Measurements from ENCODE around the gene SMIM7. TPM values are rescaled to one million over a fixed set of nuclear protein-coding genes. Genes with fewer than 3 reads are reported as not detected.

The SMIM7 gene
- total and polyA plus RNA-seq, 2 of the 13 experiments (the other 11 are each of a cell fraction or from before 2014, with no cell fraction given): 55.7 to 74.9 TPM

GRCh38 chr19:16654140-16654539 is 5.8 kb downstream of the SMIM7 start (continued):
- TF ChIP-seq PRDM4 (CRISPR knock-in tag; IDR thresholded peaks at IDR 0.05; ENCODE audit: borderline replicate concordance) (no peak), RAD21 (CRISPR knock-in tag; IDR thresholded peaks at IDR 0.05) (no peak), ZNF816 (CRISPR knock-in tag; IDR thresholded peaks at IDR 0.05; ENCODE audit: borderline replicate concordance) (no peak)
- TF ChIP-seq, protein P1, sequence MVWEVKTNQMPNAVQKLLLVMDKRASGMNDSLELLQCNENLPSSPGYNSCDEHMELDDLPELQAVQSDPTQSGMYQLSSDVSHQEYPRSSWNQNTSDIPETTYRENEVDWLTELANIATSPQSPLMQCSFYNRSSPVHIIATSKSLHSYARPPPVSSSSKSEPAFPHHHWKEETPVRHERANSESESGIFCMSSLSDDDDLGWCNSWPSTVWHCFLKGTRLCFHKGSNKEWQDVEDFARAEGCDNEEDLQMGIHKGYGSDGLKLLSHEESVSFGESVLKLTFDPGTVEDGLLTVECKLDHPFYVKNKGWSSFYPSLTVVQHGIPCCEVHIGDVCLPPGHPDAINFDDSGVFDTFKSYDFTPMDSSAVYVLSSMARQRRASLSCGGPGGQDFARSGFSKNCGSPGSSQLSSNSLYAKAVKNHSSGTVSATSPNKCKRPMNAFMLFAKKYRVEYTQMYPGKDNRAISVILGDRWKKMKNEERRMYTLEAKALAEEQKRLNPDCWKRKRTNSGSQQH (CRISPR knock-in tag; IDR thresholded peaks at IDR 0.05; ENCODE audit: low read depth): no peak

DNA sequence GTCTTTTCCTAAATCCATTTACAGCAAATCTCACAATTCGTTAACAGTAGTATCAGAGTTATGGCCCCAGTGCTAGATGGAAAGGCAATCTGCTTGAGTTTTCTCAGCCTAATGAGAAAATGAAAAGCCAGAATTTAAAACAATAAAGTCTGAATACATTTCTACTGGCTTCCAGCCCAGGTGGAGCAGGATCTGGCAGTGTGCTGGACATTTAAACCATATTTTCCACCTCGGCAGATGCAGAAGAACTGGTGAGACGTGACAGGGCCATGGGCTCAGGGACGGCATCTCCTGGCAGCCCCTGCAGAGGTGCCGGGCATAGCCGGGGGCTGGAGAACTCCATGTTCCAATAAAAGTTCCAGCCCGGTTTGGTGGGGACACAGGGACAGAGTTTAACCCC is 7.1 kb downstream of the SMIM7 start:
- in situ Hi-C loops (cut with HindIII; ENCODE audit: extremely low pct_ligation_motif_present, low pct_unique_long_range_greater_than_20kb) (no loop called here), intact Hi-C loops (cut with micrococcal nuclease; ENCODE audit: unreplicated experiment) (no loop called here)
- FAIRE-seq (no peak), ATAC-seq (no peak), DNase-seq (ENCODE audit: low spot score) (no peak)
- TF ChIP-seq CREB3 (CRISPR knock-in tag; IDR thresholded peaks at IDR 0.05) (no peak), FIP1L1 (IDR thresholded peaks at IDR 0.05; ENCODE audit: borderline replicate concordance, insufficient read depth, low read depth, low read length) (no peak)
- Histone ChIP-seq H2AFZ (ENCODE audit: low read length) (no peak overlapping the region), H3K27ac (ENCODE audit: extremely low read length, insufficient read depth, low read length) (no peak overlapping the region), H3K4me3 (replicated peaks in 1 of 3; ENCODE audit: insufficient read depth in 1 of 3, low read depth in 2 of 3, low read length in 3 of 3) (no peak overlapping the region), H3K4me2 (ENCODE audit: low read depth, low read length) (no peak overlapping the region), H3K79me2 (ENCODE audit: insufficient read depth, low read length) (peaks cover 14% of the 10 kb centered on the region), H3K9me3 (ENCODE audit: low read length) (no peaks in the 10 kb centered on the region), H3K27me3 (ENCODE audit: control insufficient read depth in 1 of 2, insufficient read depth in 2 of 2, low read length in 2 of 2) (no peaks in the 10 kb centered on the region), H4K20me1 (ENCODE audit: insufficient read depth, low read length) (peaks cover 5% of the 10 kb centered on the region; the same call in 1 of the 2 replicates), H3K9ac (ENCODE audit: insufficient read depth, low read depth, low read length) (no peak overlapping the region), H3K4me1 (ENCODE audit: insufficient read depth, low read length) (peaks cover 11% of the 10 kb centered on the region; the same call in 1 of the 2 replicates), H3K36me3 (replicated peaks in 1 of 2; ENCODE audit: control insufficient read depth in 1 of 2, insufficient read depth in 2 of 2, low read length in 2 of 2) (peaks cover 33 to 55% of the 10 kb centered on the region in 2 experiments)
- BruUV-seq (replicated peaks): no TSS peak
- WGBS (ENCODE audit: low lambda C conversion rate): 100% methylated on average over 7 of the region's 7 CpGs
- POLR2A ChIA-PET: no interaction called here
- CTCF ChIA-PET (ENCODE audit: low intra/inter-chr PET ratio, low total read pairs): no interaction called here
